Liver (tissue), 9 donors: Measurements from ENCODE around the gene SREBF1. TPM values are rescaled to one million over a fixed set of nuclear protein-coding genes. Genes with fewer than 3 reads are reported as not detected.

Experiments
- DNase-seq: peaks from one replicate; pipeline ENCODE4 v3.0.0-alpha.2; 2017; ENCODE audit warnings: low spot score
- H3K27ac ChIP-seq, 2 donors: one replicate each; pipeline ENCODE4 v1.7.0; 2013; ENCODE audit warnings: inconsistent platforms in 2 of 2, low read length in 2 of 2, control low read depth in 1 of 2, low read depth in 1 of 2, mild to moderate bottlenecking in 1 of 2
- H3K27me3 ChIP-seq, 4 donors: one replicate each; pipeline versions ENCODE4 v1.6.1 to v1.7.0; 2013; ENCODE audit warnings: low read length in 3 of 4, inconsistent platforms in 1 of 4, mild to moderate bottlenecking in 1 of 4, moderate library complexity in 1 of 4; ENCODE audit not compliant: control insufficient read depth in 4 of 4, insufficient read depth in 4 of 4
- H3K36me3 ChIP-seq, 4 donors: one replicate each; pipeline versions ENCODE4 v1.6.1 to v1.7.0; 2013; ENCODE audit warnings: low read length in 3 of 4, mild to moderate bottlenecking in 3 of 4, low read depth in 1 of 4, moderate library complexity in 1 of 4; ENCODE audit not compliant: control insufficient read depth in 4 of 4, insufficient read depth in 3 of 4
- H3K4me1 ChIP-seq, 4 donors: one replicate each; pipeline versions ENCODE4 v1.6.1 to v1.7.0; 2013; ENCODE audit warnings: low read length in 3 of 4, mild to moderate bottlenecking in 3 of 4, moderate library complexity in 1 of 4; ENCODE audit not compliant: control insufficient read depth in 4 of 4, insufficient read depth in 4 of 4
- H3K4me3 ChIP-seq, 3 donors: one replicate each; pipeline versions ENCODE4 v1.6.1 to v1.7.0; 2013; ENCODE audit warnings: low read length in 3 of 3, control low read depth in 1 of 3, low read depth in 1 of 3, mild to moderate bottlenecking in 1 of 3
- H3K9ac ChIP-seq, 2 donors: one replicate each; pipeline ENCODE4 v1.7.0; 2013; ENCODE audit warnings: low read length in 2 of 2, mild to moderate bottlenecking in 2 of 2, moderate library complexity in 2 of 2, control low read depth in 1 of 2, low read depth in 1 of 2
- H3K9me3 ChIP-seq, 4 donors: one replicate each; pipeline versions ENCODE4 v1.6.1 to v1.7.0; 2013; ENCODE audit warnings: low read length in 3 of 4; ENCODE audit not compliant: control insufficient read depth in 4 of 4
- EGR1 ChIP-seq, 2 donors: IDR thresholded peaks; 2 replicates each; pipeline ENCODE4 v1.6.1; 2016 to 2018; ENCODE audit warnings: antibody characterized with exemption in 2 of 2, low read depth in 2 of 2
- FOXA1 ChIP-seq: IDR thresholded peaks from 2 replicates; pipeline ENCODE4 v1.6.1; 2016; ENCODE audit warnings: antibody characterized with exemption
- FOXA2 ChIP-seq: IDR thresholded peaks from 2 replicates; pipeline ENCODE4 v1.6.1; 2016; ENCODE audit warnings: antibody characterized with exemption
- GABPA ChIP-seq, 2 donors: IDR thresholded peaks in 1 of 2; conservative IDR thresholded peaks in 1 of 2; 2 replicates each; pipeline ENCODE4 v1.6.1; 2016; ENCODE audit warnings: antibody characterized with exemption in 2 of 2, mild to moderate bottlenecking in 1 of 2, moderate library complexity in 1 of 2
- HNF4A ChIP-seq, 2 donors: conservative IDR thresholded peaks; 2 replicates each; pipeline ENCODE4 v1.6.1; 2016; ENCODE audit warnings: antibody characterized with exemption in 2 of 2, mild to moderate bottlenecking in 2 of 2
- HNF4G ChIP-seq: IDR thresholded peaks from 2 replicates; pipeline ENCODE4 v1.6.1; 2016; ENCODE audit warnings: antibody characterized with exemption
- JUND ChIP-seq, 2 donors: IDR thresholded peaks; 2 replicates each; pipeline ENCODE4 v1.6.1; 2016; ENCODE audit warnings: antibody characterized with exemption in 2 of 2
- NR2F2 ChIP-seq: IDR thresholded peaks from 2 replicates; pipeline ENCODE4 v1.6.1; 2016; ENCODE audit warnings: antibody characterized with exemption
- RAD21 ChIP-seq, 2 donors: IDR thresholded peaks; 2 replicates each; pipeline ENCODE4 v1.6.1; 2016; ENCODE audit warnings: antibody characterized with exemption in 2 of 2, mild to moderate bottlenecking in 2 of 2
- RXRA ChIP-seq, 2 donors: IDR thresholded peaks; 2 replicates each; pipeline ENCODE4 v1.6.1; 2017 to 2018; ENCODE audit warnings: antibody characterized with exemption in 2 of 2, mild to moderate bottlenecking in 1 of 2
- SP1 ChIP-seq: IDR thresholded peaks from 2 replicates; pipeline ENCODE4 v1.6.1; 2018; ENCODE audit warnings: antibody characterized with exemption, mild to moderate bottlenecking
- TAF1 ChIP-seq: conservative IDR thresholded peaks from 2 replicates; pipeline ENCODE4 v1.6.1; 2016; ENCODE audit warnings: antibody characterized with exemption, mild to moderate bottlenecking
- WGBS: extraction: QIAGEN DNeasy Blood & Tissue Kit; methylation state at CpG from one replicate; pipeline ENCODE4 v1.1.7; 2013; 5-methylcytosine and 5-hydroxymethylcytosine counted together
- polyA plus RNA-seq, 2 donors: library from polyadenylated mRNA; stranded (reverse) in 1 of 2; unstranded in 1 of 2; fragments of 200-250 nt in 1 of 2; fragments of >200 nt in 1 of 2; fragmentation: Nextera tagmentation in 1 of 2; extraction: Ambion mirVana in 1 of 2; gene quantifications; one replicate each; pipeline versions ENCODE4 v1.2.1 to v1.2.3, GENCODE V29; 2013 to 2015
- total RNA-seq, 2 donors: library from RNA; depleted of rRNA; stranded (reverse); fragments of >200 nt; gene quantifications; one replicate each; pipeline ENCODE4 v1.2.3, GENCODE V29; 2014
- TF ChIP-seq, protein P1 (sequence below): IDR thresholded peaks from 2 replicates; pipeline ENCODE4 v1.6.1; 2016; ENCODE audit warnings: antibody characterized with exemption
- TF ChIP-seq, protein P2 (sequence below): IDR thresholded peaks from 2 replicates; pipeline ENCODE4 v1.6.1; 2016; ENCODE audit warnings: antibody characterized with exemption
- TF ChIP-seq, protein P3 (sequence below): IDR thresholded peaks from 2 replicates; pipeline ENCODE4 v1.6.1; 2016; ENCODE audit warnings: antibody characterized with exemption, mild to moderate bottlenecking
- TF ChIP-seq, protein P4 (sequence below): IDR thresholded peaks from 2 replicates; pipeline ENCODE4 v1.6.1; 2016; ENCODE audit warnings: antibody characterized with exemption
- TF ChIP-seq, protein P5 (sequence below): fragments of 150-350 bp; IDR thresholded peaks from 2 replicates; pipeline ENCODE4 v1.5.1; 2017; ENCODE audit warnings: improper control_type of control experiment, low read depth, low read length; ENCODE audit not compliant: missing input control
- donor health status: healthy.
- donor health status: healthy.
- donor health status: healthy.
- donor health status: healthy.
- donor health status: healthy.

Gene SREBF1
- total and polyA plus RNA-seq, 4 donors = 66.8 to 133 (median 101) TPM

DNA sequence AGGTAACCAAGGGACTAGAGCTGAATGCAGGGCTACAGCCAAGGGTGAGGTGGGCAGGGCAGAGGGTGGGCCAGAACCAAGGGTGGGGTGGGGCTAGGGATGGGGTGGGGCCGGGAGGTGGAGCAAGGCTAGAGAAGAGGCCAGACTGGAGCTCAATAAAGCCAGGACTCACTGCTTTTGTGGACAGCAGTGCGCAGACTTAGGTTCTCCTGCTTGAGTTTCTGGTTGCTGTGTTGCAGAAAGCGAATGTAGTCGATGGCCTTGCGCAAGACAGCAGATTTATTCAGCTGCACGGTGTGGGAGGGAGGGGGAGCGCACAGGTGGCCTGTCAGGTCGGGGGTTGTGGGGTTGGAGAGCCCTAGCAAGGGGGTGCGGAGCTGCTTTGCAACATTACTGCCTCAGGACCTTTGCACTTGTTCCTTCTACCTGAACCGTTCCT is 18.7 kb downstream of the SREBF1 start:
- TF ChIP-seq TAF1 (no peak), JUND (IDR thresholded peaks at IDR 0.05) (no peak), FOXA1 (no peak), FOXA2 (no peak), RAD21 (IDR thresholded peaks at IDR 0.05) (no peak), SP1 (no peak), NR2F2 (no peak)
- TF ChIP-seq, protein P1, sequence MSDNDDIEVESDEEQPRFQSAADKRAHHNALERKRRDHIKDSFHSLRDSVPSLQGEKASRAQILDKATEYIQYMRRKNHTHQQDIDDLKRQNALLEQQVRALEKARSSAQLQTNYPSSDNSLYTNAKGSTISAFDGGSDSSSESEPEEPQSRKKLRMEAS = no peak
- H3K27ac ChIP-seq = peak overlapping the region; percentile 72 to 81
- no peak overlapping the region for H3K9ac ChIP-seq
- H3K36me3 ChIP-seq = peaks cover 10 to 35% (median 24%) of the 10 kb centered on the region in 4 donors
- H3K27me3 ChIP-seq = no peaks in the 10 kb centered on the region
- no peaks in the 10 kb centered on the region for H3K9me3 ChIP-seq
- 38% methylated on average over 10 of the region's 10 CpGs for WGBS
- no peak overlapping the region for H3K4me3 ChIP-seq
- peaks cover 14 to 97% (median 53%) of the 10 kb centered on the region in 4 donors for H3K4me1 ChIP-seq
- peak; percentile 75 for DNase-seq

DNA sequence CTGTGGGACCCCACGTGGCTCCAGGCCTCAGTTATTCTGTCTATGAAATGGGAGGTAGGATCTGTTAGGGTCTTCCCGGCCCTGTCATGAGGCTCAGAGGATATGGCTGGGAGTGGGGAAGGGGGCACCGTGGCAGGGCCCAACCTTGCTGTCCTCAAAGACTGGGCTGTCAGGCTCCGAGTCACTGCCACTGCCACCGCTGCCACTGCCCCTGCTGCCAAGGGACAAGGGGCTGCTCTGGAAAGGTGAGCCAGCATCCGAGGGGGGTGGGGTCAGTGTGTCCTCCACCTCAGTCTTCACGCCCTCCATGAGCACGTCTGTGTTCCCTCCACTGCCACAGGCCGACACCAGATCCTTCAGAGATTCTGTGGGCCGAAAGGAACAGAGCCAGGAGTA is 19.2 kb downstream of the SREBF1 start:
- Histone ChIP-seq H3K9ac (no peak overlapping the region), H3K27me3 (no peaks in the 10 kb centered on the region), H3K27ac (peak overlapping the region in 1 of 2 donors; percentile 34), H3K4me3 (no peak overlapping the region), H3K36me3 (peaks cover 10 to 35% (median 25%) of the 10 kb centered on the region in 4 donors), H3K4me1 (peaks cover 20 to 96% (median 53%) of the 10 kb centered on the region in 4 donors), H3K9me3 (no peaks in the 10 kb centered on the region)
- WGBS = 76% methylated on average over 10 of the region's 10 CpGs
- DNase-seq = no peak
- TF ChIP-seq SP1 (no peak), JUND (IDR thresholded peaks at IDR 0.05) (no peak), GABPA (IDR thresholded peaks at IDR 0.05 in 1 of 2, conservative IDR thresholded peaks at IDR 0.05 in 1 of 2) (no peak), FOXA2 (no peak), HNF4G (no peak), RXRA (IDR thresholded peaks at IDR 0.05) (no peak), NR2F2 (no peak), EGR1 (IDR thresholded peaks at IDR 0.05; ENCODE audit: low read depth in 2 of 2) (no peak), HNF4A (conservative IDR thresholded peaks at IDR 0.05) (no peak)
- TF ChIP-seq, protein P2, sequence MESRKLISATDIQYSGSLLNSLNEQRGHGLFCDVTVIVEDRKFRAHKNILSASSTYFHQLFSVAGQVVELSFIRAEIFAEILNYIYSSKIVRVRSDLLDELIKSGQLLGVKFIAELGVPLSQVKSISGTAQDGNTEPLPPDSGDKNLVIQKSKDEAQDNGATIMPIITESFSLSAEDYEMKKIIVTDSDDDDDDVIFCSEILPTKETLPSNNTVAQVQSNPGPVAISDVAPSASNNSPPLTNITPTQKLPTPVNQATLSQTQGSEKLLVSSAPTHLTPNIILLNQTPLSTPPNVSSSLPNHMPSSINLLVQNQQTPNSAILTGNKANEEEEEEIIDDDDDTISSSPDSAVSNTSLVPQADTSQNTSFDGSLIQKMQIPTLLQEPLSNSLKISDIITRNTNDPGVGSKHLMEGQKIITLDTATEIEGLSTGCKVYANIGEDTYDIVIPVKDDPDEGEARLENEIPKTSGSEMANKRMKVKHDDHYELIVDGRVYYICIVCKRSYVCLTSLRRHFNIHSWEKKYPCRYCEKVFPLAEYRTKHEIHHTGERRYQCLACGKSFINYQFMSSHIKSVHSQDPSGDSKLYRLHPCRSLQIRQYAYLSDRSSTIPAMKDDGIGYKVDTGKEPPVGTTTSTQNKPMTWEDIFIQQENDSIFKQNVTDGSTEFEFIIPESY = no peak
- TF ChIP-seq, protein P3, sequence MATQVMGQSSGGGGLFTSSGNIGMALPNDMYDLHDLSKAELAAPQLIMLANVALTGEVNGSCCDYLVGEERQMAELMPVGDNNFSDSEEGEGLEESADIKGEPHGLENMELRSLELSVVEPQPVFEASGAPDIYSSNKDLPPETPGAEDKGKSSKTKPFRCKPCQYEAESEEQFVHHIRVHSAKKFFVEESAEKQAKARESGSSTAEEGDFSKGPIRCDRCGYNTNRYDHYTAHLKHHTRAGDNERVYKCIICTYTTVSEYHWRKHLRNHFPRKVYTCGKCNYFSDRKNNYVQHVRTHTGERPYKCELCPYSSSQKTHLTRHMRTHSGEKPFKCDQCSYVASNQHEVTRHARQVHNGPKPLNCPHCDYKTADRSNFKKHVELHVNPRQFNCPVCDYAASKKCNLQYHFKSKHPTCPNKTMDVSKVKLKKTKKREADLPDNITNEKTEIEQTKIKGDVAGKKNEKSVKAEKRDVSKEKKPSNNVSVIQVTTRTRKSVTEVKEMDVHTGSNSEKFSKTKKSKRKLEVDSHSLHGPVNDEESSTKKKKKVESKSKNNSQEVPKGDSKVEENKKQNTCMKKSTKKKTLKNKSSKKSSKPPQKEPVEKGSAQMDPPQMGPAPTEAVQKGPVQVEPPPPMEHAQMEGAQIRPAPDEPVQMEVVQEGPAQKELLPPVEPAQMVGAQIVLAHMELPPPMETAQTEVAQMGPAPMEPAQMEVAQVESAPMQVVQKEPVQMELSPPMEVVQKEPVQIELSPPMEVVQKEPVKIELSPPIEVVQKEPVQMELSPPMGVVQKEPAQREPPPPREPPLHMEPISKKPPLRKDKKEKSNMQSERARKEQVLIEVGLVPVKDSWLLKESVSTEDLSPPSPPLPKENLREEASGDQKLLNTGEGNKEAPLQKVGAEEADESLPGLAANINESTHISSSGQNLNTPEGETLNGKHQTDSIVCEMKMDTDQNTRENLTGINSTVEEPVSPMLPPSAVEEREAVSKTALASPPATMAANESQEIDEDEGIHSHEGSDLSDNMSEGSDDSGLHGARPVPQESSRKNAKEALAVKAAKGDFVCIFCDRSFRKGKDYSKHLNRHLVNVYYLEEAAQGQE = no peak
- TF ChIP-seq, protein P1 = no peak
- TF ChIP-seq, protein P4, sequence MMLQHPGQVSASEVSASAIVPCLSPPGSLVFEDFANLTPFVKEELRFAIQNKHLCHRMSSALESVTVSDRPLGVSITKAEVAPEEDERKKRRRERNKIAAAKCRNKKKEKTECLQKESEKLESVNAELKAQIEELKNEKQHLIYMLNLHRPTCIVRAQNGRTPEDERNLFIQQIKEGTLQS = no peak
- TF ChIP-seq, protein P5, sequence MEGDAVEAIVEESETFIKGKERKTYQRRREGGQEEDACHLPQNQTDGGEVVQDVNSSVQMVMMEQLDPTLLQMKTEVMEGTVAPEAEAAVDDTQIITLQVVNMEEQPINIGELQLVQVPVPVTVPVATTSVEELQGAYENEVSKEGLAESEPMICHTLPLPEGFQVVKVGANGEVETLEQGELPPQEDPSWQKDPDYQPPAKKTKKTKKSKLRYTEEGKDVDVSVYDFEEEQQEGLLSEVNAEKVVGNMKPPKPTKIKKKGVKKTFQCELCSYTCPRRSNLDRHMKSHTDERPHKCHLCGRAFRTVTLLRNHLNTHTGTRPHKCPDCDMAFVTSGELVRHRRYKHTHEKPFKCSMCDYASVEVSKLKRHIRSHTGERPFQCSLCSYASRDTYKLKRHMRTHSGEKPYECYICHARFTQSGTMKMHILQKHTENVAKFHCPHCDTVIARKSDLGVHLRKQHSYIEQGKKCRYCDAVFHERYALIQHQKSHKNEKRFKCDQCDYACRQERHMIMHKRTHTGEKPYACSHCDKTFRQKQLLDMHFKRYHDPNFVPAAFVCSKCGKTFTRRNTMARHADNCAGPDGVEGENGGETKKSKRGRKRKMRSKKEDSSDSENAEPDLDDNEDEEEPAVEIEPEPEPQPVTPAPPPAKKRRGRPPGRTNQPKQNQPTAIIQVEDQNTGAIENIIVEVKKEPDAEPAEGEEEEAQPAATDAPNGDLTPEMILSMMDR = no peak
